CD4-positive, alpha-beta T cell treated with Interleukin-6 for 4 hours (primary cell): ENCODE measurements around the gene KLRC4.
"Not testable (repeated sequence)": the region's sequence is repeated elsewhere in the genome, so short reads cannot be mapped to it uniquely, and the experiment has no call there.

Experiments
- DNase-seq: peaks from one replicate; pipeline ENCODE4 v3.0.0-alpha.2; 2020; ENCODE audit warnings: mixed read lengths

KLRC4 gene

DNA sequence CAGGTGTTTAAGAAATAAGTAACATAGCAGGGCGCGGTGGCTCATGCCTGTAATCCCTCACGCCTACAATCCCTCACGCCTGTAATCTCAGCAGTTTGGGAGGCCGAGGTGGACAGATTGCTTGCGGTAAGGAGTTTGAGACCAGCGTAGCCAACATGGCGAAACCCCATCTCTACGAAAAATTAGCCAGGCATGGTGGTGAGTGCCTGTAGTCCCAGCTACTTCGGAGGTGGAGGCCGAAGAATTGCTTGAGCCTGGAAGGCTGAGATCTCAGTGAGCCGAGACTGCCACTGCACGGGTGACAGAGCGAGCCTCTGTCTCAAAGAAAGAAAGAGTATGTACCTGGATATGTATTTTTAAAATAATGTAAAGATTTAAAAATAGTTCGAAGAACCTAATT is 13.4 kb downstream of the KLRC4 start:
- DNase-seq, result not testable (repeated sequence)

DNA sequence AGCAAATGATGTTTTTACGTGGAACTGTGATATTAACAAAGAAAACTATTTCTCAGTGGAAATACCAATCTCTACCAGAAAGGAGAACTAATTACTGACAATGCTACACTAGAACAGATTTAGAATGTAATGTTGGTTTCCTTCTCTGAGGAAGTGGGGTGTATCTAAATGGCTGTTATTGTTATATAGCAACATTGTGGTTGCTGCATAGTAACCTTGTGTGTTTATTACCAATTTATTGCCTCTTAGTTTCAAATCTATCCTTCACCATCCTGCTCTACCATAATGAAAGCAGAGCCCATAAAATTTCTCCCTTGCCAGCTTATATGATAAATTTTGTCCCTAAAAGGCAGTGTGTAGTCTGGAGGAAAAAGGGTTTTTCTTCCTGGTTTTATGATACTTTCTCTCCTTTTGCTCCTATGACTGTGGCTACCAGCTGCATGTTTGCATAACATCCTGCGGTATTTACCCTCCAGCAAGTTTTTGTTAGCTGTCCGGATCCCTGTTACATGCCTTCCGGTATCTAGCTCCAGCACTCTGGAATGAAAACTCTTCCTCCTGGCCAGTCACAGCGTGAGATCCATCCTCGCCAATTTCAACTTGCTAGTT is 14.1 kb downstream of the KLRC4 start:
- no peak for DNase-seq

DNA sequence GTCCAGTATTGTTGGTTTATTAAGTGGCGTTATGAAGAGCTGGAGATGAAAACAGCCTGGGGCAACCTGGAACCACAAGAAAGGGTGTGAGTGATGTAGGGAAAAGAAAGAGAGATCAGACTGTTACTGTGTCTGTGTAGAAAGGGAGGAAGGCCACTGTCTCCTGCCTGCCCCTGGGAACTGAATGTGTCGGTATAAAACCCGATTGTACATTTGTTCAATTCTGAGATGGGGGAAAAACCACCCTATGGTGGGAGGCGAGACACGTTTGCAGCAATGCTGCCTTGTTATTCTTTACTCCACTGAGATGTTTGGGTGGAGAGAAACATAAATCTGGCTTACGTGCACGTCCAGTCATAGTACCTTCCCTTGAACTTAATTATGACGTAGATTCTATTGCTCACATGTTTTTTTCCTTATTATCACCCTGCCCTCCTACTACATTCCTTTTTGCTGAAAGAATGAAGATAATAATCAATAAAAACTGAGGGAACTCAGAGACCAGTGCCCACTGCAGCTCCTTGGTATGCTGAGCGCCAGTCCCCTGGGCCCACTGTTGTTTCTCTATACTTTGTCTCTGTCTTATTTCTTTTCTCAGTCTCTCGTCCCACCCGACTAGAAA is 14.9 kb downstream of the KLRC4 start:
- DNase-seq, result not testable (repeated sequence)

DNA sequence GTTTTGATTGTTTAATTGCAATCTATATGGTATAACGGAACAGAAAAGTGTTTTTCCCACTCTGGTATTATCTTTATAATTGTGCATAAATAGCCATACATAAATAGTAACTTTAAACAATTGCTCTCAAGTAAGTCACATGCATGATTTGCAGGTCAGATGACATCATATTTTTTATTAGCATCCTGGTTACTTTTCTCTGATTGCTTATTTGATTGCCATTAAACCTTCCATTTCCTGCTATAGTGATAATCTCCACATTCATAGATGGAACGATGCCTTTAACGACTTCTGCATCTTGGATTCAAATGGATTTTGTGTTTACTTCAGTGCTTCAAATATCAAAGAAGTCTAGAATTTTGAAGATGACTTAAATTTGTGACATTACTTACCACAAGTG is 16.3 kb downstream of the KLRC4 start:
- no peak for DNase-seq

DNA sequence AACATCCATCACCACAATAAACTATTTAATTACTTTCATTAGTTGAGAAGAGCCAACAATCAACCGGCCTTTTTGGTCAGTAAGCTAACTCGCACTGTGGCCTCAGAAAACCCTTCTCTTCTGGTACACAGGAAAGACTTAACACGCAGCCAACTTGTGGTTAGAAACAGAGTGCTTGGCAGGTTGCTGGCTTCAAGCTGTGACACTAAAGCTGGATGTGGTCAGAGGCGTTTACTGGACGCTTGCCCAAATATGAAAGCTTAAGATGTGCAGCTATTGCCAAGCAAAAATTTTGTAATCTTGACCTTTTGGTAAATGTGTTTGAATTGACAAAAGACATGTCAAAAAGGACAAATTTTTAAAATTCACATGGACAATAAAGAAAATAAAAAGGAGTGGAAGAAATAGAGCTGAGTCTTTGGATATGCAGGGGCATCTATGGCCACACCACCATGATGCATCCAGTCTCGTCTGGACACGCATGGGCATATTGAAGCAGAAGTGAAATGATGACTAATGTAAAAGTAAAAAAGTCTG is 17.1 kb downstream of the KLRC4 start:
- no peak for DNase-seq

DNA sequence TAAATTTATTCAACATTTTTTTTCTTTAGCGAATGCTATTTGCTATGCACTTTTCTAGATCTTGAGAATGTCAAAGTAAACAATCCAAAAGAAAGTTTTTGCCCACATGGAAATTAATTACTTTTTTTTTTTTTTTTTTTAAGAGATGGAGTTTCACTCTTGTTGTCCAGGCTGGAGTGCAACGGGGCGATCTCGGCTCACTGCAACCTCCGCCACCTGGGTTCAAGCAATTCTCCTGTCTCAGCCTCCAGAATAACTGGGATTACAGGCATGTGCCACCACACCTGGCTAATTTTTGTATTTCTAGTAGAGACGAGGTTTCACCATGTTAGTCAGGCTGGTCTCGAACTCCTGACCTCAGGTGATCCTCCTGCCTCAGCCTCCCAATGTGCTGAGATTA is 18.6 kb downstream of the KLRC4 start:
- DNase-seq, result not testable (repeated sequence)

DNA sequence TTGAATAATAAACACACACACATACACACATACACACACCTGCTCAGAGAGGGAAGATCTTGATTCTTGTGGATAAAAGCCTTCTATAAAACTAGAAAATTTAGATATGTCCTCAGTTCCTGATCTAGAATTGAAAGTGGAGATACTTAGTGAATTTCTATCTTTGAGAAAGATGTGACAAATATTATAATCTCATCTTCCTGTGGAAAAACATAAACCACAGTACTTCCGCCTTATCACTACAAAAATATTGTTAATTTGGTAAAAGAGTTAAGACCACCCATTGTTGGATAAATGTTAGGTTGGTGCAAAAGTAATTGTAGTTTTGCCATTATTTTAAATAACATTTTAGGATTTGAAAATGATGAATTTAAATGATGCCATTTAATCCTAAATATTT is 19.7 kb downstream of the KLRC4 start, which contains the start of gene KLRK1:
Gene KLRK1, minus strand, starts transcription at position 138 of the 400 bp plus-strand sequence. CDS start 1,231 bp downstream, outside the sequence.
- no peak for DNase-seq

DNA sequence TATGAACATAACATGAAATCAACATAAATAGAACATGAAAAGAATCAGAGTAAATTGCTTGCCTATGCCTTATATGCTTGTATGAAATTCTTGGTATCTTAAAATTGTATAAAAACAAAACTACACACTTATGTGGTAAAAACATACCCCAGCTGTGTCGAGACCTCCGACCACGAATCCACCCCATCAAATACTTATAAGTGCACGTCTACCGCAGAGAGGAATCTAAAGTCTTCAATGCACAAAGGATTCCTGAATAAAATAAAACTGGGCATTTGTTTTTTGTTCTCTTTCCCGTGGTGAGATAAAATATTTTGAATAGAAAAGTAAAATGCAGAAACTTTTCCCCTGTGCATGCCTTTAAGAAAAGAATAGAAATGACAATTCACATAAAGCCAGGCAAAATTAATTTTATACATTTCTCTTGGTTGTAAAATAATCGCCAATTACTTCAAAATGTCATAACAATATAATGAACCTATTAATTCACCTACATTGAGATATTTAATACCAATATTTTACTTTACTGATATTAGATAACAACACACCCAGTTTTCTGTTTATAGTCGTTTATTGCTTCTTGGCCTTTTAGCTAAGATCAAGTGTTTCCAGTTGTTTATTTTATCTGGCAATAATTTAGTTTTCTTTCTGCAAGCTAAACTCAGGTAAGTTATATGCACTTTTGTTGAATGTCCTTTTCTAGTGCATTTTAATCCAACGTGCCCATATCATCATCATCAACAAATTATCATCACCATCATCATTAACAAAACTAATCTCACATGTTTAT is 20.7 kb downstream of the KLRC4 start:
- no peak for DNase-seq

DNA sequence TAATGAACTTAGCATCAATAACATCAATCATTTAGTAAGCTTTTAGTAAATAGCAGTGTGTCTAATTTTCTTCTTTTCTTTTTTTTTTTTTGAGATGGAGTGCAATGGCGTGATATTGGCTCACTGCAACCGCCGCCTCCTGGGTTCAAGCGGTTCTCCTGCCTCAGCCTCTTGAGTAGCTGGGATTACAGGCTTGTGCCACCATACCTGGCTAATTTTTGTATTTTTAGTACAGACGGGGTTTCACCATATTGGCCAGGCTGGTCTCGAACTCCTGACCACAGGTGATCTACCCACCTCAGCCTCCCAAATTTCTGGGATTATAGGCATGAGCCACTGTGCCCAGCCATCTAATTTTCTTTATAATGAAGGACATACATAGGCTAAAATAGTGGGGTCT is 22.1 kb downstream of the KLRC4 start:
- DNase-seq, result not testable (repeated sequence)

DNA sequence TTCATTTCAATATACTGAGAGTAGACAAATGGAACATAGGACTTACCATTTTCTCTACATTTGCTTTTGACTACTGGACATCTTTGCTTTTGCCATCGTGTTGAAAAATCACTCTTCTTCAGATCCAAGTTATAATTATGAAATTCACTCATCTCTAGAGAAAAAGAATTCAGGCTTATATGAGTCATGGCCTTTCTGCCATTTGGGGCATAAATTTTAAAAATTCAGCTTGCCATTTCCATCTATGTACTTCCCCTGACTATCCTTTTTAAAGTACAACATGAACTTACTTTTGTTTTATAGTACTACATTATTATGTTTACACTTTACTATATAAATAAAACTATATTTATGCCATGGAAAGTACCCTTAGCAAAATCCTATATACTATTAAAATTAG is 22.7 kb downstream of the KLRC4 start:
- DNase-seq, result no peak

DNA sequence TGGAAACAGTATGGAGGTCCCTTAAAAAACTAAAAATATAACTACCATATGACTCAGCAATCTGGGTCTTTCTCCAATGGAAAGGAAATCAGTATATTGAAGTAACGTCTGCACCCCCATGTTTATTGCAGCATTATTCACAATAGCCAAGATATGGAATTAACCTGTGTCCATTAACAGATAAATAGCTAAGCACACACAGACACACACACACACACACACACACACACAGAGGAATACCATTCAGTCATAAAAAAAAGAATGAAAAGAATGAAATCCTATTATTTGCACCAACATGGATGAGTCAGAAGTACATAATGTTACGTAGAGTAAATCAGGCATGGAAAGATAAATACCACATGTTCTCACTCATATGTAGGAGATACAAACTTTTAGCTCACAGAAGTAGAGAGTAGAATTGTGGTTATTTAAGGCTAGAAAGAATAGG is 24.4 kb downstream of the KLRC4 start:
- DNase-seq, result no peak

DNA sequence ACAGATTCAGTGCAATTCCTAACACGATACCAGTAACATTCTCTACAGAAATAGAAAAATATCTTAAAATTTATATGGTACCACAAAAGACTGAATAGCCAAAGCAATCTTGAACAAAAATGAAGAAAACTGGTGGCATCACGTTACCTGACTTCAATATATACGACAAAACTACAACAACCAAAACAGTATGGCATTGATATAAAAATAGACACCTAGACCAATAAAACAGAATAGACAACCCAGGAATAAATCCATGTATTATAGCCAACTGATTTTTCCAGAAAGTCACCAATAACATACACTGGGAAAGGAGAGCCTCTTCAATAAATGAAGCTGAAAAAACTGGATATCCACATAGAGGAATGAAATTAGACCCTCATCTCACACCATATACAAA is 25.4 kb downstream of the KLRC4 start:
- no peak for DNase-seq

DNA sequence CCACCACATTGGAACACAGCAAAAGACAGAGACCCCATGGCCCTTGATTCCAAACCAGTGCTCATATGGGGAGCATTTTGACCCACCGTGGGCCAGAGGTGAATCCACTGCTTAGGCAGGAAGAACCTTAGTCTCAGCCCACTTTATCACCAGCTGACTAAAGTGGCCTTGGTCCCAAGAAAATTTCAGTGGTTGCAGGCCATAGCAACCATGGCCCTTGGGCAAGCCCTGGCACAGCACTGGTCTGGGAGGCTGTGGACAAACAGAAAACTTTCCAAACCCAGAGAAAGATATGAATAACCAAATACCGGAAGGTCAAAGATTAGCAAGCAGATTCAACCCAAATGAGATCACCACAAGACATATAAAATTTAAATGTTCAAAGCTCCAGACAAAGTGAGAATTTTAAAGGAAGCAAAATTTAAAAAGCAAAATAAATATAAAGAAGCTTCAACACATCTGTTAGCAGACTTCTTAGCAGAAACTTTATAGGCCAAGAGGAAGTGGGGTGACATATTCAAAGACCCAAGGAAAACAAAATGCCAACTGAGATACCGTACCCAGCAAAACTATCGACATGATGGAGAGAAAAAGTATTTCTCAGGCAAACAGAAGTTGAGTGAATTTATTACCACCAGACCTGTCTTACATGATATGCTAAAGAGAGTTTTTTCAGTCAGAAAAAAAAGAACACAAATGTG is 27.5 kb downstream of the KLRC4 start:
- DNase-seq, result no peak

DNA sequence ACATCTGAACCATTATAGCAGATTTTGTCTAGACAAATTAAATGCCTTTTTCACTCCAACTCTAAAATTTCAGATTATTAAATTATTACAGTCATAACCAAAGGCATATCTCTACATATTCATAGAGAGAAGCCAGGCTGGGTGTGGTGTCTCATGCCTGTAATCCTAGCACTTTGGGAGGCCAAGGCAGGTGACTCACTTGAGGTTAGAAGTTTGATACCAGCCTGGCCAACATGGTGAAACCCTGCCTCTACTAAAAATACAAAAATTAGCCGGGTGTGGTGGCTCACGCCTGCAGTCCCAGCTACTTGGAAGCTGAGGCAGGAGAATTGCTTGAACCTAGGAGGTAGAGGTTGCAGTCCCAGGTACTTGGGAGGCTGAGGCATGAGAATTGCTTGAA is 30.8 kb downstream of the KLRC4 start:
- DNase-seq, result not testable (repeated sequence)

DNA sequence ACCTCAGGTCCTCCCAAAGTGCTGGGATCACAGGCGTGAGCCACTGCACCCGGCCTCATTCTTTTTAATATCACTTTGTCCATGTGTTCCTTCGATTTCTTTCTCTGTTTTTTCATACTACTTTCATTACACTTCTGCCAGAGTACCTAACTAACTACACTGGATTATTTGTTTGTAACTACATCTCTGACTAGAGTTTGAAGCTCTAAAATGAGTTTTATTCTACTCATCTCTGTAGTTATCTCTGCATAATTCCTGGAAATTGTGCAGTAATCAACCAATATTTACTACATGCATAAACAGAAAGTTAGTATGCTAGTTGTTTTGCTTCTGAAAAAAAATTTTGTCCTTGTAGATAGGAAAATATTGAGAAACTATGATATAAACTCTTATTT is 34.9 kb downstream of the KLRC4 start:
- no peak for DNase-seq

DNA sequence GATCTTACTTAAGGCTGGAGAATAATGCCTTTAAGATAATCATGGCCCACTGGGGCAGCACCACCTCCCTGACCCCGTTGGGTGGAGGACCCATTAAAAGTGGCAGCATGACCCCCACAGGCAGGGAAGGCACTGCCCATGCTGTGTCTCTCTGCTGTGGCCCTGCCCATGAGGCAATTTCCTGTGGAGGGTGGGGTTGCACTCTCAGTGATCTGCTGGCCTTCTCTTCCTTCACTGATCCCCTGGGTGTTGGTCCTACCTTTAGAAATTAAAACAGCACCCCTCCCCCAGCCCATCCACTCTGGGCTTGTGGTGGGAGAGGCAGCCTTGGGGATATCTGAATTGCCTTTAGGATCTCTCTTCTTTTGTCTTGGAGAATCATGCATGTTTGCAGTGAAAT is 37.0 kb downstream of the KLRC4 start:
- DNase-seq, result no peak

DNA sequence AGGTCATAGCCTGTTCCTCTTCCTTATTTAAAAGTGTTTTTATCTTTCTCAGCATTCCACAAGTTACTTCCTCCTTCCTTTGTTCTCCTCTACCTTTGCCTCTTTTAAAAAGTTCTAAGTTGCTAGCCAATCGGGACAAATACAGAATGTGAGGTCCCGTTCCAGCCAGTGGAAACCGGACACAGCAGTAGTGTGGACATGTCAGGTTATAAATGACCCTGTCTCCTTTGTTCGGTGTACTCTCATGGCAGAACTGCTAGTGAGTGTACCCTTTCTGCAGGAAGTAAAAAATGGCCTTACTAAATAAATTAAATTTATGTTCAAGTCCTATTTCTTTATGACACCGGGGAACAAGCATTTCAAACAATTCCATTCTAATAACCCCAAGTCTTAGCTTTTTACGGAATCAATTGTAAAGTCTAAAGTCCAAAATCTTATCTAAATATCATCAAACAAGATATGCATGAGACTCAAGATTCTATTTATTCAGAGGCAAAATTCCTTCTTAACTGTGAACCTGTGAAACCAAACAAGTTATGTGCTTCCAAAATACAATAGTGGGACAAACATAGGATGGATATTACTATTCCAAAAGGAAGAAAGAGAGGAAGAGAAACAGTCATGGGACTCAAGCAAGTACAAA is 37.5 kb downstream of the KLRC4 start:
- not testable (repeated sequence) for DNase-seq

DNA sequence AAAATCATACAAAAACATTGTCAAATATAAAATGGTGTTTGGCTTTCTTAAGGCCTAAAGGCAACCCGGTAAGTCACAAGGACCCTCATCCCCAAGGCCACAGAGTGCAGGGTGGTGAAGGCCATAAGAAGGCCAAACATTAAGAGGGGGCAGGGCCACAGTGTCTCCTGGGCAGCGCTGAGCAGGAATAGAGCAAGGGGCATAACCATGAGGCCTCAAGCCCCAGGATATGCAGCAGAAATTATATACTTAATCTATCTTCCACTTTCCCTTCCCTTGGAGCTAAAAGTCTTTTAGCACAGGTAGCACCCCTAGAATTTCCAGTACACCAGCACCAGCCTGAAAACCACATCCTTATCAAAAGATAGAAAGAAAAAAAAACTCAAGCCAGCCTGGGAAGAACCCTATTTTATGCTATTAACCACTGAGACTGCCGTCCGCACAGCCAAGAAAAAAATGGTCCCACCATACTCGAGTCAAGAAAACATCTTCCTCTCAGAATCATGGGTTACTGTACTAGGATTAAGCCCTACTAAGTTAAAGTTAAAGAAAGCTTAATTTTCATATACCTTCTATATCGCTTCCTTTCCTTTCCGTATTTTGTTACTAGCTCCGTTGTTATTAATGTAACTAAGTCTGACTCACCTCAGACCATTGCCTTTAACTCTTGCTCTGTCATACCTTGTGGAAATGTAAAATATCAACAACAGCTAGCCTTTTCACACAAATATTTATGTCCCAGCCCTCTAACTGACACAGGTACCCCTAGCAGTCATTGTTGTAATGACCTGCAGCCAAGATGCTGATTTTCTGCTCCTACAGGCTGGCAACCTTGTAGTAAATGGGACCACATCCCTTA is 39.8 kb downstream of the KLRC4 start:
- DNase-seq, result no peak

DNA sequence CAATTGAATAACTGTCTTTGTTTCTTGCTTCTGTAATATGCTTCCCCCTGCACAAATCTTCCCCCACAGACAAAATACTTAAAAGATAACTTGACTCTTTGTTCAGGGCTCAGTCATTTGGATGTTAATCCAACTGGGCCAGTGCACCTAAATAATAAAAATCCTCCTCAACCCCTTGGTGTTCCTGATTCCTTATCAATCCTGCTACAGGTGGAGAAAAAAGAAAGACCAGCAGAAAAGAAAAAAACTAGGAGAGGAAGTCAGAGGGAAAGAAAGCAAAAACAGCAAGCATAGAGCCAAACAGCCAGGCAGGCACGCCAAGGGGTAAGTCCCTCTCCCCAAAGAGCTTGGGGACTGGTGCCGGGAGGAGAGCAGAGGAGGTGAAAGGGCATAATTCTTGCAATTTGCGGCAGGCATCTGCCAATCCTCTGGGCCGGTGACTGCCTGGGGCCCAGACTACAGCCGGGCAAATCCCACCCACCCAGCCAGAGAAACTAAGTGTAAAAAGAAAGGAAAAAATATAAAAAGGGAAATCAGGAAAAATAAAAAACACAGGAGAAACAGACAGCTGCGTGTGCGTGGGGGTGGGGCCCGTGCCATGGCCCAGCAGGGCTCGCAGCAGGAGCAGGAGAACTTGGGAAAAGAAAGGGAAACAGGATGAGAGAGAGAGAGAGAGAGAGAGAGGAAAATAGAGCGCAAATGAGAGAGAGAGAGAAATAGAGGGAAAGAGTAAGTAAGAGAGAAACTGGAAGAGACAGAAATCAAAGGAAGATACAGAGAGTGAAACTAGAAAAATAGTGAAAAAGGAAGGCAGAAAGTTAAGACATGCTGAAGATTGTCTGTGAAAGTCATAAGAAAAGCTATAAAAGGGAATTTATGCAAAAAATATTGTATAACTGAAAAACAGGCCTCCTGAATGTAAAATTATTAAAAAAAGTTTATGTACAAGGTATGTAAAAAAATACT is 41.1 kb downstream of the KLRC4 start:
- no peak for DNase-seq

DNA sequence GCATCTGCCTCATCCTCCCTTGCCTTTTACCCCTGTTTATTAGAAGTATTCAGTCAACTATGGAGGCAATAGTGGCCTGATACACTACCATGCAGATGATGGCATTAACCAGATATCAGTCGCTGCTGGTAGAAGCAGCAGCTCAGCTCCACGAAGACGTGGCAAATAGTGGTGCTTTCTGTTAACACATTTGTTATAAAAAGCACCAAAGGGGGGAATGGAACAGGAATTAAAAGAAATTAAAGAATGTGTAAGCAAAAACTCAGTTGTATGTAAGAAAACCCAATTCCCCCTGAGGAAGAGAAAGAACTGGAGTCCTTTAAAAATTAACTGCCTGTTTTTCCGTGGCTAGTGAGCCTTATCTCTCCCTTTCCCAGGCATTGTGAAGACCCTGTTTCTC is 41.8 kb downstream of the KLRC4 start:
- not testable (repeated sequence) for DNase-seq
